Osteoblast (primary cell): ENCODE measurements around the gene SLC9A9. TPM values are rescaled to one million over a fixed set of nuclear protein-coding genes. Genes with fewer than 3 reads are reported as not detected.

Experiments
- DNase-seq: peaks from one replicate; pipeline ENCODE4 v3.0.0; 2011; ENCODE audit warnings: low spot score, mixed read lengths; ENCODE audit not compliant: insufficient read length; ENCODE audit errors: missing footprints
- H2AFZ ChIP-seq: 2 replicates; pipeline ENCODE4 v1.6.0; 2011; ENCODE audit warnings: mild to moderate bottlenecking, low read length
- H3K27ac ChIP-seq: 2 replicates; pipeline ENCODE4 v1.5.1; 2011; ENCODE audit warnings: mild to moderate bottlenecking, low read depth, low read length, moderate library complexity
- H3K27me3 ChIP-seq: 2 replicates; pipeline ENCODE4 v1.6.0; 2012; ENCODE audit warnings: mild to moderate bottlenecking, control low read depth, inconsistent platforms, low read length, moderate library complexity; ENCODE audit not compliant: insufficient read depth
- H3K36me3 ChIP-seq: 2 replicates; pipeline ENCODE4 v1.5.1; 2011; ENCODE audit warnings: mild to moderate bottlenecking, low read length, control low read depth, moderate library complexity; ENCODE audit not compliant: insufficient read depth
- H3K4me1 ChIP-seq: 2 replicates; pipeline ENCODE4 v1.5.1; 2011; ENCODE audit warnings: mild to moderate bottlenecking, low read length, control low read depth, moderate library complexity; ENCODE audit not compliant: insufficient read depth
- H3K4me2 ChIP-seq: 2 replicates; pipeline ENCODE4 v1.6.0; 2011; ENCODE audit warnings: mild to moderate bottlenecking, low read length; ENCODE audit not compliant: insufficient read depth
- H3K4me3 ChIP-seq: fragments of 200-600 bp; sonication (generic); 3 replicates; pipeline ENCODE4 v1.5.1; 2012; ENCODE audit warnings: mild to moderate bottlenecking, low read length, inconsistent platforms; ENCODE audit not compliant: insufficient read depth
- H3K79me2 ChIP-seq: 2 replicates; pipeline ENCODE4 v1.6.0; 2012; ENCODE audit warnings: mild to moderate bottlenecking, low read length, control low read depth, inconsistent platforms; ENCODE audit not compliant: insufficient read depth
- H3K9me3 ChIP-seq: 2 replicates; pipeline ENCODE4 v1.5.1; 2011; ENCODE audit warnings: low read depth, low read length, control low read depth
- H4K20me1 ChIP-seq: 2 replicates; pipeline ENCODE4 v1.6.0; 2012; ENCODE audit warnings: mild to moderate bottlenecking, low read length, control low read depth; ENCODE audit not compliant: insufficient read depth
- total RNA-seq: library from RNA; depleted of rRNA; stranded (reverse); fragments of >200 nt; gene quantifications from 2 replicates; pipeline ENCODE4 v1.2.3, GENCODE V29; 2012
- TF ChIP-seq, protein P1 (sequence below): IDR thresholded peaks from 2 replicates; pipeline ENCODE4 v1.5.1; 2011; ENCODE audit warnings: mild to moderate bottlenecking, low read depth, low read length, moderate library complexity; ENCODE audit errors: extremely low read depth

SLC9A9 gene
- total RNA-seq, 1 donor = 6.5 TPM

DNA sequence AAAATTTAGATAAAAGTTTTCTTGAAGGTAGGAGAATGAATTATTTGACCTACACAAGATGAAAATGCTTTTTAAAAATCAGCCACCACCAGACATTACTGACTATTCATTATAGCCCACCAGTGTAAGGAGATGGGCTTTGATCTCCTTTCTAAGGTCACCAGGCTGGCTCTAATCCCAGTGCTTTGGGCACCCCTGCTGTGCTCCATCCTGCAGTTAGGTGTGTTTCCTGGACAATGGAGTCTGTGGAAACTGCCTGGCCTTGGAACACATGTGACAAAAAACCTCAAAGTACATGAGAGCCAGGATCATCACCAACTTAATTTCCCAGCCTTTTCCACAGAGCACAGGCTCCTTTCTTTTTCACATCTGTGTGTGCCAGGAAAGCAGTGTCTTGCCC is 467.8 kb downstream of the SLC9A9 start:
- no peaks in the 10 kb centered on the region for H3K27me3 ChIP-seq
- H3K4me1 ChIP-seq = no peaks in the 10 kb centered on the region
- no peak for DNase-seq
- no peak overlapping the region for H3K27ac ChIP-seq
- H3K36me3 ChIP-seq = no peaks in the 10 kb centered on the region
- no peaks in the 10 kb centered on the region for H4K20me1 ChIP-seq
- H3K4me3 ChIP-seq = no peak overlapping the region
- no peak overlapping the region for H2AFZ ChIP-seq
- H3K79me2 ChIP-seq = no peaks in the 10 kb centered on the region
- TF ChIP-seq, protein P1, sequence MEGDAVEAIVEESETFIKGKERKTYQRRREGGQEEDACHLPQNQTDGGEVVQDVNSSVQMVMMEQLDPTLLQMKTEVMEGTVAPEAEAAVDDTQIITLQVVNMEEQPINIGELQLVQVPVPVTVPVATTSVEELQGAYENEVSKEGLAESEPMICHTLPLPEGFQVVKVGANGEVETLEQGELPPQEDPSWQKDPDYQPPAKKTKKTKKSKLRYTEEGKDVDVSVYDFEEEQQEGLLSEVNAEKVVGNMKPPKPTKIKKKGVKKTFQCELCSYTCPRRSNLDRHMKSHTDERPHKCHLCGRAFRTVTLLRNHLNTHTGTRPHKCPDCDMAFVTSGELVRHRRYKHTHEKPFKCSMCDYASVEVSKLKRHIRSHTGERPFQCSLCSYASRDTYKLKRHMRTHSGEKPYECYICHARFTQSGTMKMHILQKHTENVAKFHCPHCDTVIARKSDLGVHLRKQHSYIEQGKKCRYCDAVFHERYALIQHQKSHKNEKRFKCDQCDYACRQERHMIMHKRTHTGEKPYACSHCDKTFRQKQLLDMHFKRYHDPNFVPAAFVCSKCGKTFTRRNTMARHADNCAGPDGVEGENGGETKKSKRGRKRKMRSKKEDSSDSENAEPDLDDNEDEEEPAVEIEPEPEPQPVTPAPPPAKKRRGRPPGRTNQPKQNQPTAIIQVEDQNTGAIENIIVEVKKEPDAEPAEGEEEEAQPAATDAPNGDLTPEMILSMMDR = no peak
- no peaks in the 10 kb centered on the region for H3K9me3 ChIP-seq
- H3K4me2 ChIP-seq = no peak overlapping the region

DNA sequence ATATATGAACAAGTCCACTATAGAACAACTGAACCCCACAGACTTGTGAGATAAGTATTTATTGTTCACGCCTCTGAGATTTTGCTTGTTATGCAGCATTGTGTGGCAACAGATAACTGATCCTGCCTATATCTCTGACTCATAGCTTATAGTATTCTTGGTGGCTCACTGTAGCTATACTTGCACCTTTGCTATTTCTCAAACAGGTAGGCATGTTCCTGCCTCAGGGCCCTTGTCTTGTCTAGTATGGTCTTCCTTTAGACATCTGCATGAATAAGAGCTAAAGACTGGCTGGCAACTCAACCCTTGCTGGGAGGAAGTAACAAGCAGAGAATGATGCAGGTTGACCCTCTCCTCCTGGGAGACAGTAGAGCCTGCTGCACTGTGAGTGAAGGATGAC is 472.6 kb downstream of the SLC9A9 start:
- TF ChIP-seq, protein P1 = no peak
- no peaks in the 10 kb centered on the region for H3K4me1 ChIP-seq
- no peaks in the 10 kb centered on the region for H3K27me3 ChIP-seq
- H3K9me3 ChIP-seq = no peaks in the 10 kb centered on the region
- H2AFZ ChIP-seq = no peak overlapping the region
- H3K36me3 ChIP-seq = no peaks in the 10 kb centered on the region
- no peak overlapping the region for H3K27ac ChIP-seq
- no peak overlapping the region for H3K4me2 ChIP-seq
- no peak overlapping the region for H3K4me3 ChIP-seq
- H4K20me1 ChIP-seq = no peaks in the 10 kb centered on the region
- H3K79me2 ChIP-seq = no peaks in the 10 kb centered on the region
- no peak for DNase-seq

DNA sequence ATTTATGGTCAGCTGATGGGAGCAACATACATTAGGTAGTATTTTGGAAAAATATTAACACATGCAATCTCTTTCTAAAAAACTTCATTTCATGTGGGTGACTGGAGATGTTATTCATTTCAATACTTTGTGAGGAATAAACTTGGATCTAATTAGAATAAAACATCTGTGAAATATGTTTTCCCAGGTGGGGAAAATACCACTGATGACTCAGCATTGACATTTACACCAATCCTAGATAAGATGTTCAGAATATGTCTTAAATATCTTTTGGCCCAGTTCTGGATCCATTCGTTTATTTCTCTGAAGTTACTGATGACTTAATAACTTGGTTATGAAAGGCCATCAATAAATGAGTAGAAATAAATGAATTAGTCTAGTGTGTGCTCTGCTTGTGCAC is 481.1 kb downstream of the SLC9A9 start:
- Histone ChIP-seq H3K4me2 (no peak overlapping the region), H3K4me3 (no peak overlapping the region), H4K20me1 (no peaks in the 10 kb centered on the region), H2AFZ (no peak overlapping the region), H3K27ac (no peak overlapping the region), H3K36me3 (no peaks in the 10 kb centered on the region), H3K27me3 (no peaks in the 10 kb centered on the region), H3K79me2 (no peaks in the 10 kb centered on the region), H3K4me1 (no peaks in the 10 kb centered on the region), H3K9me3 (no peaks in the 10 kb centered on the region)
- TF ChIP-seq, protein P1 = no peak
- no peak for DNase-seq

DNA sequence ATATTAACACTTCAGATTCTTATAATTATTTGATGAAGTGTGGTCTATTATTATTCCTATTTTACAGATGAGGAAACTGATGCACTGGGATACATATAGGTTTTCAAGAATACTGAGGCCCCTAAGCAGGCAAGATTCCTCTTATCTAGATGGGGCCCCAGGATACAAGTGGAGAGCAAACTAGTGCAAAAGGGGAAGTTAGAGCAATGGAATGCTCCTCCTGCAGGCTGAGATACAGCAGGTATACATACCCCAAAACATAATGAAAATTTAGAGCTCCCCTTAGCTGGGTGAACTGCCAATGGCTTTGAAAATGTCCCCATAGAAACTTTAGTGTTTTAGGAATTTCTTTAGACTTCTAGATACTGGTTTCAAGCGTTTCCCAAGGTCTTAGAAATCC is 481.6 kb downstream of the SLC9A9 start:
- Histone ChIP-seq H3K79me2 (no peaks in the 10 kb centered on the region), H2AFZ (no peak overlapping the region), H3K4me3 (no peak overlapping the region), H3K27ac (no peak overlapping the region), H4K20me1 (no peaks in the 10 kb centered on the region), H3K36me3 (no peaks in the 10 kb centered on the region), H3K4me1 (no peaks in the 10 kb centered on the region), H3K27me3 (no peaks in the 10 kb centered on the region), H3K4me2 (no peak overlapping the region), H3K9me3 (no peaks in the 10 kb centered on the region)
- TF ChIP-seq, protein P1 = no peak
- no peak for DNase-seq
